GM18907 (cell line): Measurements from ENCODE around the gene JAK1.
A peak's percentile ranks its signal among the peaks of the same experiment; 100 is the strongest.

Experiments
- ATAC-seq: cut with Tn5 transposase; IDR thresholded peaks from one replicate; pipeline ENCODE4 v1.9.1; 2021; ENCODE audit warnings: mild to moderate bottlenecking, moderate library complexity; ENCODE audit not compliant: unreplicated experiment

JAK1 gene

DNA sequence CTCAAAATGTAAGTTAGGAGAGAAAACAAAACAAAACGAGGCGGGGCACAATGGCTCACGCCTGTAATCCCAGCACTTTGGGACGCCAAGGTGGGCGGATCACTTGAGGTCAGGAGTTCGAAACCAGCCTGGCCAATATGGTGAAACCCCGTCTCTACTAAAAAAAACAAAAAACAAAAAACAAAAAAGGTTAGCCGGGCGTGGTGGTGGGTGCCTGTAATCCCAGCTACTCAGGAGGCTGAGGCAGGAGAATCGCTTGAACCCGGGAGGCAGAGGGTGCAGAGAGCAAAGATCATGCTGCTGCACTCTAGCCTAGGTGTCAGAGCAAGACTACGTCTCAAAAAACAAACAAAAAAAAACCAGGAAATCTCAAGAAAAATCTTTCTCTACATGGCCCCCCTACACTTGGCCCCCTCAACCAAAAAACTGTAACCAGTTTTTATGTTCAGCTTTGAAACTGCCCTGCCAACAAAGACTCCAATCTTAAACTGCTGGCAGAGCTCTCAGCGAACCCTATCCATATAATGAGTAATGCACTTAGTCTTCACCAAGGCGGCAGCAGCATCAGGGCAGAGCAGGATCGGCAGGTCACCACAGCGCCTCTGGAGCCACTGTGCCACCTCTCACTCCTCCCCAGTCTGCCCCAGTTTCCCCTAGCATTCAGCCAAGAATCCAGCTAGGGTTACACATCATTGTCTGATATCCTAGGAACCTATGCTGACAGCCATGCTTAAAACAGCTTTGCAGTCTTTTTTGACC lies 71.7 kb downstream of the JAK1 start:
- ATAC-seq, result no peak

DNA sequence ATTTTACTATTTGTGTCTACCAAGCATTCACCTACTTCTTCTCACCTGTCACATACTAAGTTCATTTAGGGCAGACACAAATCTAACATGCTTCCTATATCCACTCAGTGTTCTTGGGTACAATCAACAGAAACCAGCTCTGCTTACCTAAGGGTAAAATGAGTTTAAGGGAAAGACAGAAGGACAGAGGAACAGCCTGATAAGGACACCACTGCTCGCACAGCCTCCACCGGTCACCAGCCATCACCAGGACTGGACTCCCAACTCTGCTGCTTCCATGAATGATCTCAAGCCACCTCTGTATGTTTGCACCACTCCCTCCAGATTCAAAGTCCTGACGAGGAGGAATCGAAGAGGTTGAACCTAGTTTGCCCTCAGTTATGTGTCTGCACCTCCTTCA lies 72.4 kb downstream of the JAK1 start:
- no peak for ATAC-seq

DNA sequence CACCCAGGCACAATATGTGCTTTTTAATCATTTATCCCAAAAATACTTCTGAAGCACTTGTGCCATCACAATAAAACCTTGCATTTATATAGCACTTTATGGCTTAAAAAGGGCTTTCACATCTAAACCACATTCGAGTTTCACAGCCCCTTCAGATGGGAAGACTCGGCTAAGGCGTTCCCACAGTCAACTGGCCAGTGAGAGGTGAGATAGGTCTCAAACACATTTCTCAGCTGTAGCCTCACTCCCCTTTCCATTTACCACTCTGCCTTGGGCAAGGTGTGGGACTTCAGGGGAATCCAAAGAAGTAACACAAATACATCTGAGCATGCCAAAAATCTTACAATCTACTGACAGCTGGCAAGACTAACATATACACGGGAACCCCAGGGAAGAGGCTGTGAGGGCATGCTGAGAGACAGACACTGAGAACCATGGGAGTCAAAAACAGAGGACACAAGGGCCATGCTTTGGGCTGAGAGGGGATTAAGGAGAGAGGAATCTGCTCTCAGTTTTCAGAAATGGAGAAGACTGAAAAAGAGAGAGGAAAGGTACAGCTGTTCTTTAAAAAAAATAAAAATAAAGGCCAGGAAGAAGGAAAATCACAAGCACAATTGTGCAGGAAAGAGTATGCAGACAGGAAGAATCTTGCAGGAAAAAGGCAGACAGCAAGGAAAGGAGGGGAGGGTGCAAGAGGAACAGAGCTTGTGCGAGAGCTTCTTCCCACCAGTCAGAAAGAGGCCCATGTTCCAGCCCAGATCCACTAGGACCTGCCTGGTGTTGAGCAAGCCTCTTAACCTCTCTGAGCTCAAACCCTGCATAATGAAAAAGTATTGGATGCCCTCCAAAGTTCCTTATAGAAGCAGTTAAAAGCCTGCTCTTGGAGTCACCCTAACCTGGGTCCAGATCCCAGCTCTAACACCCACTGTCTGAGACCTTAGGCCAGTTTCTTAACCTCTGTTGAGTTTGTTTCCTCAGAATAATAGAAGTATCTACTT lies 73.5 kb downstream of the JAK1 start:
- ATAC-seq, result no peak

DNA sequence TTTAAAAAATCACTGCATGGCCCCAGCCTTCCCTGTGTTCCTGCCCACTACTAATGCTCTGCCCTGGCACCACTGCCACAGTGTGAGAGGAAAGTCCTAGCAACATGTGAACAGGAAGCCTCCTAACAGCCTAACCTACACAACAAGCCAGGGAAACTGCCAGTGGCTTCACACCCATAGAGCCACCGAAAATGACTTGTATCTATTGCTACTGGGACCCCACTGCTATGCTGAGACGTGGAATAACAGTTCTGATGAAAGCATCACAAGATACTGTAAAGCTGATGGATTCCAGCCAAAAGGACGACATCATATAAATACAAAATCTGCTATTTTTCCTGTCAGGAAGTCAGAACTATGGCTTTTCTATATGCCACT lies 74.9 kb downstream of the JAK1 start:
- ATAC-seq, result no peak

DNA sequence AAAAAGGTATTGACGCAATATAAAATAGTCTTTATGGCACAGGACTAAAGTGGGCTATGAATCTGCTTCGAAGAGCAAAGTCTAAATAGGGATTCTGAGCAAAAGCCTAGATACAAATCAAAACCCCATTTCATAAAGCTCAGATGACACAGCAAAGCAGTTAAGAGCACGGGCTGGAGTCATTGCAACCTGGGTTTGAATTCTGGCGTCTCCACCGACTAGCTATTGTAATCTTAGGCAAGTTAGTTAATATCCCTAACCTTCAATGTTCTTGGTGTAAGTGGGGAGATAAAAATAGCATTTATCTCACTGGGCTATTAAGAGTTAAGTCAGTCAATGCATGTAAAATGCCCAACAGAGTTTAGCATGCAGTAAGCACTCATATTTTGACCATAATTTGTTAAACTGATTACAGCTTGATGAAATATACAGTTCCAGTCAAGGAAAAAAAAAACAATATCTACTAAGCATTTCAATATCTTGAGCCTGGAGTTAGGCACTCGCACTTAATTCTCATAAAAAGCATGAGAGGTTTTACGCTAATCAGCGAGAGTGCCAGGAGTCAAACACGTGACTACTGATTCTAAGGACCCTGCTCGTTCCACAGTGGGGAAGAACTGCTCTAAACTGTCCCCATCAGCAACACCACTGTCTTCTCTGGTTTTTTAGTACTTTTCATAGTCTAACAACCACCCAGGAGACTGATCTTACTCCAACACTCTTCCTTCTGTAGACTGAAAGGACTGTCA lies 75.5 kb downstream of the JAK1 start:
- no peak for ATAC-seq

DNA sequence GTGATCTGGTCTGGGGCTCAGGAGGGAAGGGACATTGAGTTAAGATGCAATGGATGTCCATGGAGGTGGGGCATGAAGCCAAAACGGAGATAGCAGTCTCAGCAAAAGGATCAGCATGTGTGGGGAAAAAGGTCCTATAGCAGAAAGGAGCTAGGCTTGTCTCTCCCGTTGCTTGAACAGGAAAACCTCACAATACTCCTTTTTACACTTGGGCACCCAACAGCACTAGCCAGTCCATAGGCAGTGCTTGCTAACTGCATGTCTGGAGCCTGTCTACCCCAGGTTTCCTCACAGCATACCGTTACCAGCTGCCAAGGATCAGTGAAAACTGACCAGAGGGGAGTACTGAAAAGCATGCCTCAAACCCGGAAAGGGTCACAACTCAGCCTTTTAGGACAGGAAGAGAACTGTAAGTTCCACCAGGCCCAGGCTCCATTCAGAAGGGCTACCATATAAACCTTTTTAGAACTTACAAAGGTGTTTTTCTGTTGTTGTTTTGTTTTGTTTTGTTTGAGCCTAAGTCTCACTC lies 78.6 kb downstream of the JAK1 start:
- ATAC-seq, result no peak

DNA sequence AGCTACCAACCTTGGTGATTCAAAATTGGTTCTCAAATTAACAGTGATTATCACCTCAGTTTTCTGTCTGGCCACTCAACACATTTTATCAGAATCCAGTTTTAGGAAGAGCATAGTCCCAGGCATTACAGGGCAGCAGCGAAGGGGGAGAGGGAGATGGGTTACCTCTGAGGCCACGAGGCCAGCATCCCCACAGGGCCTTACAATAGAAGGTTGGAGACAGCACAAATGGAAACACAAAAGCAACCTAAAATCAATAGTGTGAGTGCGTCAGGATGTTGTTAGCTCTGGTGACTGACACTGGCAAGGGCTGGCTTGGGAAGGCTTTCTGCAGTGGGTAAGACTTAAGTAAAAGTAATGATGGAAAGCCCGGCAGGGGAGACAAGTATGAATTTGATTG lies 79.5 kb downstream of the JAK1 start:
- ATAC-seq, result no peak

DNA sequence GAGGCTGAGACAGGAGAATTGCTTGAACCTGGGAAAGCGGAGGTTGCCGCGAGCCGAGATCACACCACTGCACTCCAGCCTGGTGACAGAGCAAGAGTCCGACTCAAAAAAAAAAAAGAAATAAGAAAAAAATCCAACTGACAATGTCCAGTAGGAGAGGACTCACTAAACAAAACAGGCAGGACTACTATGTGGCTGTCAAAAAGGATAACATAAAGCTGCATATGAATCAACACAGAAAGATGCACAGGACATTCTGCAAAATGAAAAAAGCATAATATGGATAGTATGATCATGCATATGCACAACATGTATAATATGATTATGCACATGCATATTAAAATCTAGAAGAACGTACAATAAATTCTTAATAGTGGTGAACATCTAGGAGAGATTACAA lies 80.7 kb downstream of the JAK1 start:
- no peak for ATAC-seq

DNA sequence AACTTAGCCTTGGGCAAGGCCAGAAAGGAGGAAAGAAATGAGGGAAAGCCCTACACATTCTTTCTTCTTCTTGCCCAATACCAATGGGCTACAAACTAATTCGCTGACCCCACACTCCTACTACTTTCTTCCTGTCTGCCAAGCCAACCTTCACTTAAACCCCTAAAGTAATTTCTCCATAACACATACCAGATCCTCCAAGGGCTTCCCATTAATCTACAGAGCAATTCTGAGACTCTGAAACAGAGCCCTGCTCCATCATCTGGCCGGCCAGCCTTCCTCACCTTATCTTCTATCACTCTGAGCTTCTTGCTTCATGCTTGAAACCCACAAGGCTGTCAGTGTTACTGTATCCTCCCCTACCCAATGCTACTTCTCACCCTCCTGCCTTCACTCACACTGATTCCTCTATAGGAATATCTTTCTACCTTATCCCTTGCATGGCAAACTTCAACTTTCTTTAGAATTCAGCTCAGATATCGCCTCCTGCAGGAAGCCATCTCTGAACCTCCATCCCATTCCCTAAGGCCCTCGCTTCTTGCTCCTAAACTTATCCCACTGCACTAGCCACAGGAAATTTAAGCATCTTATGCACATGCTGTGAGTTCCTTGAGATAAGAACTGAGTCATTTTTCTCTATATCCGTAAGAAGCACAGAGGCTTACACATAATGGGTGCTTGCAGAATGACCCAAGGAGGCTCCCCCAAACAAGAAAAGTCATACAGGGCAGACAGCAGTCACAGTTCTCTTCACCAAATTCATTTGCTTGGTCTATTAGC lies 81.9 kb downstream of the JAK1 start:
- no peak for ATAC-seq

DNA sequence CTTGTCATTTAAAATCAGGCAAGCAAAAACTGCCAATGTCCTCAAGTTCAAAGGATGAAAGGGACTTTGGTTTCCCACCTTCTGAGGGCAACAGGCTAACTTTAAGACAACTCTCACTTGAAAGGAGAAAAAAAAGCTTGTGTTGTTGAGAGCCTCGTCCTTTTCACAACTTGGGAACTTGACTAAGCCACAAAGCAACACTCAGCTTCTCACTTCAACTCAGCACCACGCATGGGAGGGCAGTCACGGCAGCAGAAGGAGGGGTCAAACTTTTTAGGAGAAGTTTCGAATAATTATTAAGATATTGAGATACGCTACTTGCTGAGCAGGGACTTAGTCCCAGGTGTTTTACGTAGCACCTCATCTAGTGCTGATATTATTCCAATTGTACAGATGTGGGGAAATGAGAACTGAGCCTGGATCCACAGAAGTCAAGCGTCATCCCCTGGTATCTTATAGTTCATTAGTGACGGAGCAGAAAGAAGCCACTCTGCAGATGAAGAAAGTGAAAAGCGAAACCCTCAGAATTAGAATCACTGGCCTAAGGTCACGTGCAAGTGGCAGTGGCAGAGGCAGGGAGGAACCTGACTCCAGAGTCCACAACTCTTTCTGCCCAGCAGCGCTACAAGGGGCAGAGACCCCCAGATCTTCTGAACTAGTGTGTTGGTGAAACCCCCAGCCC lies 83.6 kb downstream of the JAK1 start:
- ATAC-seq, result peak; percentile 92

DNA sequence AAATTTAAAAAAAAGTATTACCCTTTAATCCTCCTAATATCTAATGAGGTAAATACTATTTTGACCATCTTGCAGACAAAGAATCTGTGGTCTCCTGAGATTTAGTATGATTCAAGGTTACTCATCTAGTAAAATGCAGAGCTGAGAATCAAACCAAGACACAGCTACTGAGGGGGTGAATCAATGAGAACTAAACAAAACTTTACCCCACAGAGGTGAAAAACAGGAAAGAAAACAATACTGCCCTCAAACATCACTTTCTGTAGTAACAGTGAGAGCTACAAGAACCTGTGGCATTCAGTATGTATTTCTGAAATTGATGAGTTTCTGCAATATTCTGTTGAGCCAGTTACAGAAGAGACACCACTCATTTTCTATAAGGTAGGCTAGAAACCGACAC lies 85.1 kb downstream of the JAK1 start:
- no peak for ATAC-seq

DNA sequence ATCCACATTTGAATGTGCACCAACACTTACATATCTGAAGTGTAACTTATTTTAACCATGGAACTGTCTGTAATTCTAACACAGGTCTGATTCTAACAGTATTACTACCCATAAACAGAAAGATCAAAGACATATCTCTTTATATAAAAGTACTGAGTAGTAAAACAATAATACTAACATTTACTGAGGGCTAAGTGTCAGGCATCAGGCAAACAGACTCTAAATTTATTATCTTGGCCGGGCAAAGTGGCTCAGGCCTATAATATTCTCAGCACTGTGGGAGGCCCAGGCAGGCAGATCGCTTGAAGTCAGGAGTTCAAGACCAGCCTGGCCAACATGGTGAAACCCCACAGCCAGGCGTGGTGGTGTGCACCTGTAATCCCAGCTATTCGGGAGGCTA lies 85.9 kb downstream of the JAK1 start:
- no peak for ATAC-seq

DNA sequence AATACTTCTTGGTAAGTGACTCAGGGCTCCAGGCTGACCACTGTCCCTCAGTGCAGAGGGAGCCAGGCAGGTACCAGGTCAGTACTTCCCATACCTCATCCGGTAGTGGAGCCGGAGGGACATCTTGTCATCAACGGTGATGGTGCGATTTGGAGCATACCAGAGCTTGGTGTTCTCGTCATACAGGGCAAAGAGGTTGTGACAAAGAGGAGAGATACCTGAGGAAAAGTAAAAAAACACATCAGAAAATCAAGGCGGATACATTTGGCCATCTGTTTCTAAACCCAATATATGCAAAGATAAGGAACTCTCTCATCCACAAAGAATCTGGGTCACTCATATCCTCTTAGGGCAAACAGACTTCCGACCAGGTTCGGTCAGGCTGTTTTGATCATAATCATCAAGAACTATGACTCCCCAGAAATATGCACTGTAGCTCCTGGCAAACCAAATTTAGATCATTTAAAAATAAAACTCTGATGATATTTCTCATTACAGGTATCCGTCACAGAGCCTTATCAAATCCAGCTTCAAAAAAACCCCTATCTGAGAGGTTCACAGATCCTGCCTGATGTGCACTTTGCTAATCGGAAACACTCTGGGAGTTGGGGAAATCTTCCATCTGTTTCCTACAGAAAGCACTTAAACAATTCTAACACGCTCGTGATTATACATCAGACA lies 87.3 kb downstream of the JAK1 start:
- ATAC-seq, result no peak

DNA sequence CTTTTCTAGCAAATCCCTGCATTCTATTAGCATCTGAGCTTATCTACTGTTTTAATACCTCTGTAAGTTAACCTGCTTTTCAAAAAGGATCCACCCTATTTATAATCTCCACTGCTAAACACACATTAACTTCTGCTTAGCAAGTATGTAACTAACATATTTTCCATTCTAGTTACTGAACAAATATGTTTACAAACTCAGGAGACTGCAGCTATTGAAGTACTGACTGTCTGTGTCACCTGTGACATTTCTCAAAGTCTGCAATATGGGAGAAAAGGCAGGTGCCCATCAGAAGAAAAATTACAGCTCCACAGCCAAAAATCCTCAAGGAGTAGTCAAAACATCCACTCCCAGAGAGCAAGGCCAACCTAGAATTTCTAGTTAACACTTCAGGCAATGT lies 88.3 kb downstream of the JAK1 start:
- no peak for ATAC-seq

DNA sequence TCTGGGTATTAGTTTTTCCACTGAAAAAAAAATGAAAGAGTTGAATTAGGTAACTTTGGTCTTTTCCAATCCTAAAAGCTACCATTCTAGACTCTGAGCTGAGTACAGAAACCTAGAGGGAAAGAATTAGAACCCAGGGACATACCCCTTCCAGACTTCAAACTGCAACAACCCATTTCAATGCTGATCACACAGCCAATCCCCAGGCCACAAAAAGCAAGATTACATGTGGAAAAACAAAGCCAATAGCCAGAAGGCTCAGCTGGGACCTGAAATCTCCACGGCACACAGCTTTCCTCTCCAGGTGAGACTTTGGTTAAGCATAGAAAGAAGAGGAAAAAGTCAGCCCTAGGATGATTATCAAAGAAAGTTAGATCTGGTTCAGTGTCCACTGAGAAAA lies 88.8 kb downstream of the JAK1 start:
- no peak for ATAC-seq

DNA sequence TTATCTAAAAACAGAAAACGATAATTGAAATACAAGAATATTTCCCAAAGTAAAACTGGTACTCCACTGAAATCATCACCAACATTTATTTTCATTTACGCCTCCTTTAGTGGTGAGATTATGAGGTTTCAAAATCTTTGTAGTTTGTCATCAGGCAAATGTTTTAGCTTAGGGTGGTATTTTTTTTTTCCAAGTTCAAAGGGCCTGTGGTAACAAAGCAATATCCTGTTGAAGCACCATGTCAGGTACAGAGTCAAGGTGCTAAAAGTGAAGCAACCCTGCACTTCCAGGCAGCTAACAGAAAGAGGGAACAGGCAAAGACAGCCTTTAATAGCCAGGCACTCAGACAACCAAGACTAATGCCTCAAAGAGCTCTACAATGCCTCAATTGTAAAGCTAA lies 89.2 kb downstream of the JAK1 start:
- ATAC-seq, result no peak

DNA sequence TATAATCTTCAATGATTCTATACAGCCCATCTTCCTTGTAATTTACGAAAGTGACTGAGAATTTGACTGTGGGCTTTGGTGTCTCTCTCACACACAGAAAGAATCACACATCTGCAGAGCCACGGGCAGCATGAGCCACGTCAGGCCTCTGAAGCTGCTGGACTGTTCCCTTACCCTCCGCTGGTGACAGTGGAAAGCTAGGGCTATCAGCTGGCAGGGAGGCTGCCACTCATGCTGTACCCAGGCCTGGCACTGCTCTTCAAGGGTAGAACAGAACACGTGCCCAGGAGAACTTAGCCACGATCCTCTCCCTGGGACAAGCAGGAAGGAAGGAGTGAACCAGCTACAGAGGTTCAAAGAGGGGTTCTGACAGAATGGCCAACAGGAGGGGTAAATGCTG lies 90.7 kb downstream of the JAK1 start:
- no peak for ATAC-seq

DNA sequence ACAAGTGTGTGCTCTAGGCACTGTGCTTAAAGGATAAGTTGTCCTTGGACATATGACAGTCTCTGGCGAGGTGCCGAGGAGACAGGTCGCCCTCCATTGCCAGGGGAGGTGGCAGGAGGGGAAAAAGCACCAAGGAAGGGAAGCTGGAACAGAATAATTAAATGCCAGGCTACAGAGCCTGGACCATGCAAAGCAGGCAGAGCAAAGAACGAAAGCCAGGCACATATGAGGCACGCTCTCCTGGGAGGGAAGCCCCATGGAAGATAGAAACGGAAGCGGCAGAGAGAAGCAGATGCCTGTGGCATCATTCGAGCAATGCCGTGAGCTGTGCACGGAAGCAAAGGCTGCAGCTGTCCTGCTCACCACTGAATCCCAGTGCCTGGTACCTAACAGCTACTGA lies 91.2 kb downstream of the JAK1 start:
- no peak for ATAC-seq

DNA sequence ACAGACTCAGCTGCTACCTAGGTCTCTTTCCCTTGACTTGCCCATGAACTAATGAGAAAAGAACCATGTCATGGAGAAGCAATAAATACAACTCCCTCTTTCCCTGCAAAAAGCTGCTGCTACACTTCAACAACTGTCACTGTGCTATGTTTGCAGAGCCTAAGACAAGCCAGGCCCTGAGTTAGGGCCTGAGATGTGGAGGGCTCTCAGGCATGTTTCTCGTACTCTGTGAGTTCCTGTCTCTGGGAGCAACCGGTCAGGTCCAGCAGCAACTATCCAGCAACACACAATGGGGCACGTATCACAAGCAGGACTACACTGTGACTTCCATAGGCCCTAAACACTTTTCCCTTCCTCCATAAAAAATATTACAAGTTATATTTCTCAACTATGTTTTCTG lies 91.7 kb downstream of the JAK1 start:
- no peak for ATAC-seq
